GM21786 (cell line): Measurements from ENCODE around the gene NUP43.
"Not testable (repeated sequence)": the region's sequence is repeated elsewhere in the genome, so short reads cannot be mapped to it uniquely, and the experiment has no call there.

Source experiments
- ATAC-seq: cut with Tn5 transposase; IDR thresholded peaks from one replicate; pipeline ENCODE4 v1.9.1; 2021; ENCODE audit not compliant: unreplicated experiment

Gene NUP43

DNA sequence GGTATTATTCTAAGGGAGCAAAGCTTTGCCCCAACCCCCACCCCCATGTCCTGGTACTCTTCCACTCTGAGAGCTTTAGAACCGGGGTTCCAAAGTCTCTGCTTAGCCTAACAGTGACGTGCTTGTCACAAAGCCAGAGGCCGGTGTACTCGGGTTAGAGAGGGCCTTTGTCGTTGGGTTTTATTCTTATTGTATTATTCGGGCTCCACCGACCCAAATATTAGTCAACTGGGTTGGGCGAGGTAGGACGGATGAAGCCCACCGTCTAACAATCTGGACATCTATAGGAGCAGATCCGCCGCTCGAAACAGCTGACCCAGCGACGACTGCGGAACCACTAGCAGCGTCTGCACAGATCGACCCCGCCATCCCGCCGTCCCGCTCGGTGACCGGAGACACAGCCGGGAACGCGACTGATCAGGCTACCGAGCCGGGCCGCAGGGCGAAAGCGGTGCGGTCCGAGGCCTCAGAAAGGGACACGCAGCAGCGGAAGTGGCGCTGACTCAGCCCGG, 2.8 kb upstream of the NUP43 start:
- not testable (repeated sequence) for ATAC-seq

DNA sequence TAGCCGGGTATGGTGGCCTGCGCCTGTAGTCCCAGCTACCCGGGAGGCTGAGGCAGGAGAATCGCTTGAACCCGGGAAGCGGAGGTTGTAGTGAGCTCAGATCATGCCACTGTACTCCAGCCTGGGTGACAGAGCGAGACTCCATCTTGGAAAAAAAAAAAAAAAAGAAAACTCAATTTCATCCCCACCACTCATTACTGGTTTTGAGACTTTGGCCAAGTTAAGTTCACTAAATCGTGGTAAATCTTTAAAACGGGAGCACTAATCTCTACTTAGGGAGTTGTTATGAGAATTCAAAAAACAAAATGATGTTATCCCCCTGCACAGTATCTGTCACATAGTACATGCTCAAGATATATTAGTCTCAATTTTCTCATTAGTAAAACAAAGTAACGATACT, 1.1 kb downstream of the NUP43 start:
- not testable (repeated sequence) for ATAC-seq

DNA sequence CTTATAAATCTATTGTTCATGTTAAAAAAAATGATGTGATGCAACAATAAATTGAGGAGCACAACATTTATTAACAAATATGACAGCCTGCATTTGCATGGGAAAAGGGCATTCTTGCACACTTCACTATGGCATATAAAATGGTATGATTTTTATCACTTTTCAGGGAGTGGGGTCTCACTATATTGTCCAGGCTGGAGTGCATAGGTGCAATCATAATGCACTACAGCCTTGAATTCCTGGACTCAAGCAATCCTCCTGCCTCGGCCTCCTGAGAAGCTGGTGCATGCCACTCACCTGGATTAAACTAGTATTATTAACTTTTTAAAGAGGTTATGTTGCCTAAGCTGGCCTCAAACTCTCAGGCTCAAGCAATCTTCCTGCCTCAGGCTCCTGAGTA, 11.4 kb downstream of the NUP43 start:
- ATAC-seq, result no peak

DNA sequence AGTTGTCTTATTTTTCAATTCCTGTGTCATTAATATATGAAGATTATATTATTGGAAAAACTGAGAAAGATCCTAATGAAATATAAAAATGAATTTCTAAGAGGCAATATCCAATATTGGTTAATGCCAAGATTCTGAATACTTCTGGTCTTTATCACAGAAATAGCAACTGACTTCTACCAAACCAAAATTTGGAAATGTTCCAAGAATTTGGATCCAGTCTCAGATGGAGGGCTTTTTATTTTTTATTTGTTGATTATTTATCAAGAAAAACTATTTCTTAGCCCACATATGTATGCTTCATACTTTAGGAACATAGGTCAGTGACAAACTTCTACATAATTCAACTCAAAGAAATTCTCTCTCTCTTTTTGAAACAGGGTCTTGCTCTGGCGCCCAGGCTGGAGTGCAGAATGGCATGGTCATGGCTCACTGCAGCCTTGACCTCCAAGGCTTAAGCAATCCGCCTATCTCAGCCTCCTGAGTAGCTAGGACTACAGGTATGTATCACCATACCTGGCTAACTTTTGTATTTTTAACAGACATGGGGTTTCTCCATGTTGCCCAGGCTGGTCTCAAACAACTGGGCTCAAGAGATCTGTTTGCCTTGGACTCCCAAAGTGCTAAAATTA, 13.1 kb downstream of the NUP43 start:
- no peak for ATAC-seq

DNA sequence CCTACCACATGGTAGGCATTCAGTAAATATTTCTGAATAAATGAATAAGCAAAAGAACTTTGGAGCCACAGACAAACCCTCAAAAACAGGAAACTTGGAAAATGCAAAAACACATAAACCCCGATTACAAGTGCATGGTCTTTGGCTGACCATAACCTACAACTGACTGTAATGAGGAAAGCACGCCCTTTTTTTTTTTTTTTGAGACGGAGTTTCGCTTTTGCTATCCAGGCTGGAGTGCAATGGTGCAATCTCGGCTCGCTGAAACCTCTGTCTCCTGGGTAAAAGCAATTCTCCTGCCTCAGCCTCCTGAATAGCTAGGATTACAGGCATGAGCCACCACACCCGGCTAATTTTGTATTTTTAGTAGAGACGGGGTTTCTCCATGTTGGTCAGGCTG, 16.5 kb downstream of the NUP43 start:
- no peak for ATAC-seq

DNA sequence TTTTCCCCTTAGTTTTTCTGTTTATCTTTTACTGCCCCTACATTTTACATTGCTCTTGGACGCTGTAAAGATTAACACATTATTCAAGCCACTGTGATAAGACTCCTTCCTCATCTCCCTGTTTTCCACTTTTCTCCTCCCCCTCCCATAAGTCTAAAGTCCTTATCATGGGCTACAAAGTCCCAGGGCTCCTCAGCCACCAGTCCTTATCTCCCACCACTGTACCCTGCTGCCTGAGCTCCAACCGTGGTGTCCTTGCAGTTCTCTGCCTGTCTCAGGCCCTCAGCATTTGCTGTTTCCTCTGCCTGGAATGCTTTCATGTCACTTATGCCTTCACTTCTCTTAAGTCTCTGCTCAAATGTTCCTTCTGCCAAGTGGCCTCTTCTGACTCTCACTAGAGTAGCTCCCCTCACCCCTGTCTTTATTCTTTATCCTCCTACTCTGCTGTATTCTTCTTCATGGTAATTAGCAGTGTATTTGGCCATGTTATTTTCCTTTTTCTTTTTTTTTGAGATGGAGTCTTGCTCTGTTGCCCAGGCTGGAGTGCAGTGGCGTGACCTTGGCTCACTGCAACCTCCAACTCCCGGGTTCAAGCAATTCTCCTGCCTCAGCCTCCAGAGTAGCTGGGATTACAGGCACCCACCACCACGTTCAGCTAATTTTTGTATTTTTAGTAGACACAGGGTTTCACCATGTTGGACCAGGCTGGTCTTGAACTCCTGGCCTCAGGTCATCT, 17.7 kb downstream of the NUP43 start:
- ATAC-seq, result no peak

DNA sequence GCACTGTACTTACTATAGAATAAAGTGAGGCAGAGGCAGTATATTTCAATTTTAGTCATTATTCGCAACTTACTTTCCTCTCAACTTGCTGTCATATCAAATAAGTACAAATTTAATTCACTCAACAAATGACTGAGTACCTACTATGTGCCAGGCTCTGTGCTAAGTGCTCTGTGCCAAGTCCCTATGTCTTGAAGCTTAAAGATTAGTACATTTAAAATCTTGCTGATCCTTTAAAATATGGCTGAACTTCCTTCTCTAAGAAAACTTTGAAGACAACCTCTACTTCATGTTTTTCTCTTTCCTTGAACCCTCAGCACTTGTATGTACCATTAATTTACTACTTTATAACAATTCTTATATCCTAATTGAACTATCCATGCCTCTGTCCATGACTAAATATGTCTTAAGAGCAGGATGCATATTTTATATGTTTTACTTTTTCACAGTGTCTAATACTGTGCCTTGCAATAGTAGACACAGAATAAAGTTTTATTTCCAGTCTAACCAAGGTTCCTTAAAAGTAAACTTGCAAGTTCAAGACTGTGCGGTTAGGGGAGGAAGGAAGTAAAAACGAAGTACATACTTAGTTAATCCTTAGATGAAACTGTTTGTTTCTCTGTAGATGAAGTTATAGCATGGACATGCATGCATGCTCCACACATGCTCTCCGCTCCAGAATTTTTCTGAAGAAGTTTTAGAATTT, 18.4 kb downstream of the NUP43 start:
- ATAC-seq, result no peak

DNA sequence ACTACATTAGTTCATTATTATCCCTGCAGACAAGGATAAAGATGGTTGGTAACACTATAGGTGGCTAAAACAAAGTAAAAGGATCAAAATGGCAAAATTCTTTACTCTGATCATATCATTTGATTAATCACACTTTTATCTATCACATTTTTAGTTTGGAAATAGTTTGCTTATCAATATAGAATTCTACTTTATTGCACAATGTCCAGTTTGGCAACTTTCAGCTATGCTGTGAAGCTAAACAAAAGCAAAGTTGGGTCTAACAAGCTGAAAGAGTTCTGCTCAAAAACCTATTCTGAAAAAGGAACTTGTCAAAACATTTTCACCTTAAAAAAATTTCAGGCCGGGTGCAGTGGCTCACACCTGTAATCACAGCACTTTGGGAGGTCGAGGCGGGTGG, 20.5 kb downstream of the NUP43 start:
- ATAC-seq, result no peak

DNA sequence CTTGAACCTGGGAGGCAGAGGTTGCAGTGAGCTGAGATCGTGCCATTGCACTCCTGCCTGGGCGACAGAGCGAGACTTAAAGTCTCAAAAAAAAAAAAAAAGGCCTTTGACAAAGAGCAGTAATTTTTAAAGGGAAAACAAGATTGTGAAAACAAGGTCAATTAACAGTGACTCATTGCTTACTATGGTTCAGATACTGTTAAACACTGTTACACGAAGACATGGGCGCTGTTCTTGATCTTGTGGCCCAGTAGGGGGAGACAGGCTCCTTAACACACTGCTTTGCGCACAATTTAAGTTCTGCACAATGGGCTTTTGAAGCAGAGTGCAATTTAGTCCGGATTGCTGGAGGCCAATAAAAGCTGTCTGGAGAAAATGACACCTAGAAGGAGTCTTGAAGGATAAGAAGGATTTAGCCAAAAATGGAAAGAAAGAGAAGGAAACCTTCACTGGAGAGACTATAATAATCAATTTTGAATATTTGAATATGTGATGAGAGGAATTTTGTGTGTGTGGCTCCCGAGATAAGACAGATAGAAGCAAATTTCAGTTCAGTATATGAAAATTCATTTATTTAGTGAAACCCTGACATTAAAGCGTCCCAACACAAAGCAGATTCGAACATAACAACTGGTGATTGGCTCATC, 22.4 kb downstream of the NUP43 start:
- no peak for ATAC-seq

DNA sequence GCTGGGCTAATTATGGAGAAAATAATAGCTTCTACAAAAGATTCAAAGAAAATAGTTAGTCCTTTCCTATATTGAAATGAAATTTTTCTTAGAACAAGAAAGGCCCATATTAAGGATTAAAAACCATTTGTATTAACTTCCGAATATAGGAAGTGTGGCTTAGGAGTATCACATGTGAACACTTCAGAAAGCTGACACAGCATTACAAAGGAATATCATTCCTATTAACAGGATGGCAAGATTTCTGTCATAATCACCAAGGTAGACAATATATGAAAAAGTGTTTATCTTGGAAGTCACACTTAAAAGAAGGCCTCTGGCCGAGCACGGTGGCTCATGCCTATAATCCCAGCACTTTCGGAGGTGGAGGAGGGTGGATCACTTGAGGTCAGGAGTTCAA, 23.1 kb downstream of the NUP43 start:
- no peak for ATAC-seq

DNA sequence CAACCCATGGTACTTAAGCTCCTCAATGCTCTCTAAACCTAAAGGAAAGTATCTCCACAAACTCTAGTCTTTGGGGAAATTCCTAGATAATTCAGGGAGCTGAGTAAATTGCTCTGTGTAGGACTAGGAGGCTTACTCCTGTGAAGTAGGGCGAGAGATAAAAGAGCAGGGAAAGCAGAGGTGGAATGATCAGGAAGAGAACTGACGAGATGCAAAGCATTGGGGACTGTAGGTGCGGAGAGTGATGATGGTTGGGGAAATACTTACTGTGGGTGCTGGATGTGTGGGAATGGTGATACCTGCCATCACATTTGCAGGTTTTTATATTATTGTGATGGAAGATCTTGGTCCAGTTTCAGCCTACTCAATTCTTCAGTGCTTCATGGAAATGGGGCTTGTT, 26.8 kb downstream of the NUP43 start:
- ATAC-seq, result no peak

DNA sequence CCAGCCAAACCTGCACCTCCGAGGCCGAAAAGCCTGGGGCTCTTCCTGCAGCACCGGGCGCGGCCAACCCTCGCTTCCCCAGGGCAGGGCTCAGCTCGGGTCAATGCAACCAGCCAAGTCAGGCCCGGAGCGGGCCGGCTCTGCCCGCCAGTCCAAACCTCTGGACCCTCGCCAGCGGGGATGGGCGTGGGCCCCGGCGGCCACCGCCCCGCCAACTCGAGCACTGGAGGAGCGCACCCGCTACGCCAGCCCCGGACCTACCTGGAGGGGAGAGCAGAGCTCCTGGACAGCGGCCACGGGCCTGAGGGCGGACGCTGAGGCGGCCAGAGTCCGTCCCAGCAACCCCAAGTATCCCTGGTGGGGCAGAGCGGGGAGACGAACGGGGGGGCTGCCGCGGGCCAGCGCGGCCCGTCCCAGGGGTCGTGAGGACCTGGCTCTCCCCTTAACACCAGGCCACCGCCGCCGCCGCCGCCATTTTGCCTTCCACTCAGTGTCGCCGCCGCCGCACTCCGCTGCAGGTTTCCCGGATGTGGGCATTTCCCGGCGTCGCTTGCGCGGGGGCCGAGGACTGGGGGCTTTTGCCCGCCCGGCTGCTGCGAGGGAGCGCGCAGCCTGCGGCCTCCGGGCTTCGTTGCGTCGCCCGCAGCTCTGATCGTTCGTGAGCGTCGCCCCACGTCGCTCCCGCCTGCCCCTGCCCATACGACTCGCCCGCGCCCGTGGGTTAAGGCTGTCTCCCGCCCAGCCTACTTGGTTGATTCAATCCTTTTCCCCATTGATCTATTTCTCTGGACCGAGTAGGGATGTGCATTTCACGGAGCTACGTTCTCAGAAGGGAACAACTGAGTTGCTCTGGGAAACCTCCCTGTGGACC, 28.5 kb downstream of the NUP43 start, which contains the start of gene LATS1:
LATS1 (minus strand) TSS at position 514 of the 871 bp plus-strand sequence. CDS start 15,975 bp downstream, outside the sequence.
- ATAC-seq, result peak; percentile 82

DNA sequence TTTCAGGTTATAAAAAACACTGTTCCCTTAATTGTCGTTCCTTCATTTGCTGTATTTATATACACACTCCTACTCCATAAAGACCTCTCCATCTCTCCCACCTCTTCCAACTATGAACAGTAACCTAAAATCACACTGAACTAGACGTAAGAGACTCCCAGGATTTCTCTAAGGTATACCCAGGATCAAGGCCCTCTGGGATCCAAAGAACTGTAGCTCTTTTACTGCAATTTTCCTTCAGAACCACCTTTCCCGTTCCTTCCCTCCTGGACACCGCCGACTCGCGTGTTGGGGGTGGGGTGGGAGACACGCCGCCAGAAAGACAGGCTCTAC, 29.1 kb downstream of the NUP43 start:
- no peak for ATAC-seq

DNA sequence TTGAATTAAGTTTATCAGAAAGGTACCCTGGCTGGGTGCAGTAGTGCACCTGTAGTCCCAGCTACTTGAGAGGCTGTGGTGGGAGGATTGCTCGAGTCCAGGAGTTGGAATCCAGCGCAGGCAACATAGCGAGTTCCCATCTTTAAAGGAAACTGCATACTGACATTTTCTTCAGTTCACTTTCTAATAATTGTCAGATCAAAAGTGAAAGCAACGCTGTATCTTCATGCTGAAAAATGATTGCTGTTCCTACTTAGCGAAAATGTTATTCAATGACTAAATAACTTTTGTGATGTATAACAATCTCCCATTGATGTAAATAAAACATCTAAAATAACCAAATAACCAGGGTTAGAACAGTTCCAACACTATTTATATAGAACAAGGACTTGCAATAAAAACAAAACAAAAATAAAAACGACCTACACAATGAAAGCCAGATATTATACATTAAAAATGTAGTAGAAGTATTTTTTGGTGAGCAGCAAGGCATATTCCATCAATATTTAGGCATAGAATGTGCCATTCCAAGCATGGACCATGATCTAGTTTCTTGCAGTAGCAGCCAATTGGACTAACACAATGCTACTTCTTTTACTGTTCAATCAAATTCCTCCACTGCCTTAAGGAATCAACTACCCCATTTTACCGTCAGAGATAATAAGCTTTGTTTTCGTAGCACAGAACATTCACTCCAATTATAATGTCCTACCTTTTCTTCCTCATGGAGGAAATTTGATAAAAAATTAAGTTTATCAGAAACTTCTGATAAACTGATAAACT, 30.0 kb downstream of the NUP43 start:
- ATAC-seq, result no peak

DNA sequence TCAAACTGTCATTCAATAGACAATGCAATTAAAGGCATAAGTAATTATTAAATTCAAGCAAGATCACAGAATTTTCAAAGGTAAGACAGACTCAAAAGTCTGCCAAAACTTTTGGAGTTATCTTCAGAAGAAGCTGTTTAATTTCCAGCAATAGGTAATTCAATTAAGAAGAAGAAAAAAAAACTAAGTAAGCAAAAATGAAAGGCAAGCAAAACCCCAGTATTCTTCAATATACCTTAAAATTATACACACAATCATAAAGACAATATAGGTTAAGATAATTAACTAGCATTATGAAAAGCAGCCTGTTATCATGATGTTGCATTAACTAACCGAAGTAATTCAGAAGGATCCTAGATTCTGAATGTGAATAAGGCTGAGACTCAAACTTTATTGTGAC, 31.9 kb downstream of the NUP43 start:
- ATAC-seq, result no peak

DNA sequence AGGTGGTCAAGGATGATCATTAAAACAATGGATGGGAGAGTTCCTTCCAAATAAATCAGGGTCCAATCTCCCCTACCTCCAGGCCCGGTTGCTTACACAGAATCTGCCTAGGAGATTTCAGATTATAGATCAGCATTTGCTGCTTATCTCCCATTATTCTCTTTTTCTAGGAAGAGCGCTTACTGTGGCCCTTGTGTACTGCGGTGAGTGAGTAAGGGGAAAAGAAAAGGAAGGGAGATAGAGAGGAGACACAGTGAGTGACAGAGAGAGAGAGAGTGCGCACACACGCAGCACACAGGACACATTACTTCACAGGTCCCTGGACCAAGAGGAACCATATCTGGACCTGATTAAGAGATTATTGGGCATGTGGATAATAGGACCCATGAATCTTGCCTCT, 34.6 kb downstream of the NUP43 start:
- ATAC-seq, result no peak

DNA sequence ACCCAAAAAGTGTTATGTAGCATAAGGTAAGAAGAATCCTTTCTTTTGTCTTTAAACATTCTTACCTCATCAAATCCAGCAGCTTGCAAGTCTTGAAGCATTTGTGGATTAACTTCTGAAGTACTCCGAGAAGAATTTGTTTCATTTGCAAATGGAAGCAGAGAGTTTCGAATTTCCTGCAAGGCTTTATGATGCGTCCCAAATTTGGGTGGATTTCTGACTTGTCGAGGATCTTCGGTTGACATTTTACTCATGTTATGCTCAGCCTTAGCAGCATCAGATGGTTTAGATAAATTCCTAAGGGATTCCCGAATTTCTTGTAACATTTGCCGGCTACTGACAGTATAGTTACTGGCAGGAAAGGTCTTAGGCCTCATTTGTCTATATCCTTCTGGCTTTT, 44.6 kb downstream of the NUP43 start:
- no peak for ATAC-seq

DNA sequence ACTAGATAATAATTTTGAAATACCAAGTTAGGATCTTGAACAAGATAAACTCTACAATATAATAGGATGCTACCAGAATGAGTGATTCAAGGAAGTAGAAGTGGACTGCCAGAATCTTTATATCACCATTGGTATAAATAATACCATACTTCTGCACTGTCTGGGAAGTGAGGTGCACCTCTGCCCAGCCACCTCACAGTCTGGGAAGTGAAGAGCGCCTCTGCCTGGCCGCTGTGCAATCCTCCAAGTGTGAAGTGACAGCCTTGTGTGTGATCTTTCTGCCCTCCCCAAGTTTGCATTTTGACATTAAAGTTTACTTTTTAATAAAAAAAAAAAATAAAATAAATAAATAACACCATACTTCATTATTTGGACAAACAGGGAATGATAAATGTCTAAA, 47.2 kb downstream of the NUP43 start:
- no peak for ATAC-seq

DNA sequence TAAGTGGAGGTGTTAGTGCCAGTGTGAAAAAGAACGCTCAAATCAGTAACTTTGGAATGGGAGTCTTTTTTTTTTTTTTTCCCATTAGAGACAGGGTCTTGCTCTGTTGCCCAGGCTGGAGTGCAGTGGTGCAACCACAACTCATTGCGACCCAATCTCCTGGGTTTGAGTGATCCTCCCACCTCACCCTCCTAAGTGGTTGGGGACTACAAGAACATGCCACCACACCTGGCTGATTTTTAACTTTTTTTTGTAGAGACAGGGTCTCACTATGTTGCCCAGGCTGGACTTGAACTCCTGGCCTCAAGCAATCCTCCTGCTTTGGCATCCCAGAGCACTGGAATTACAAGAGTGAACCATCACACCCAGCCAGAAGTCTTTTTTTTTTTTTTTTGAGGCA, 48.2 kb downstream of the NUP43 start:
- no peak for ATAC-seq

DNA sequence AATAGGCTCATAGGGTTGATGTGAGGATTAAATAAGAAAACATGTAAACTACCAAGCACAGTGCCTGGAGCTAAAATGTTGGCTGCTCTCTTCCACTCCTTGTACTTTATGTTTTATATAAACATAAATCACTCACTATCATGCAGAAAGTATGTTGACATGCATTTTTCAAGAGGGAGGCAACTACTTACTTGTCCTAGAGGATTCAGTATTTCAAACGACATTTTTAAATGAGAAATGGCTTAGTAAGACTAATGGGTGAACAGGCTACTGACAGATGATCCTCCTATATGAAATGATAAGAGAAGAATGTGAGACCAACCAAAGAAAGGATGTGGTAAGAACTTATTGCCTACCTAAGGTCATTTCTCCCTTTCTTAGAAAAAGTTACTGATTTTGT, 49.4 kb downstream of the NUP43 start:
- ATAC-seq, result no peak
